ENCODE measurements around the gene IL4R.

Gene IL4R

GRCh38 chr16:27384425-27384824, 70.7 kb downstream of the IL4R start:
- H3K4ac ChIP-seq (ENCODE audit: low read length): no peak overlapping the region
- H3K27ac ChIP-seq (replicated peaks; ENCODE audit: low read length): no peak overlapping the region
- no peak overlapping the region for H2BK15ac ChIP-seq (ENCODE audit: low read length)
- H2BK5ac ChIP-seq (ENCODE audit: low read length): no peak overlapping the region
- no peak overlapping the region for H2AK5ac ChIP-seq (ENCODE audit: low read depth, low read length)
- no peak overlapping the region for H2BK12ac ChIP-seq (ENCODE audit: low read length)
- WGBS, 2 donors (ENCODE audit: extremely low coverage in 2 of 2, insufficient read length in 2 of 2, insufficient replicate concordance in 1 of 2): no CpG with 5 or more reads among the region's 5 CpGs
- DNase-seq (ENCODE audit: low spot score): no peak
- H2AFZ ChIP-seq (ENCODE audit: low read length): no peak overlapping the region
- H3K36me3 ChIP-seq (replicated peaks in 1 of 2; ENCODE audit: control insufficient read depth in 2 of 2, insufficient read depth in 2 of 2, low read length in 2 of 2): no peaks in the 10 kb centered on the region
- H4K8ac ChIP-seq (ENCODE audit: low read depth, low read length): no peak overlapping the region
- no peak overlapping the region for H3K9ac ChIP-seq (ENCODE audit: low read depth, low read length, poor library complexity)
- H3K79me1 ChIP-seq (ENCODE audit: low read depth, low read length): no peaks in the 10 kb centered on the region
- H3K14ac ChIP-seq (ENCODE audit: low read length): no peak overlapping the region
- H3K4me1 ChIP-seq (ENCODE audit: control insufficient read depth in 2 of 2, insufficient read depth in 1 of 2, low read depth in 1 of 2, low read length in 2 of 2): no peaks in the 10 kb centered on the region
- H3K23ac ChIP-seq (ENCODE audit: low read depth, low read length, poor library complexity): no peak overlapping the region
- H3K4me3 ChIP-seq (ENCODE audit: low read length in 2 of 2): no peak overlapping the region
- H3K9me3 ChIP-seq (replicated peaks in 1 of 2; ENCODE audit: control insufficient read depth in 2 of 2, insufficient read depth in 1 of 2, low read depth in 1 of 2, low read length in 2 of 2): peaks cover 0 to 4% of the 10 kb centered on the region in 2 donors
- H2BK120ac ChIP-seq (ENCODE audit: low read depth, low read length): no peak overlapping the region
- H4K91ac ChIP-seq (ENCODE audit: low read depth, low read length, poor library complexity): no peak overlapping the region
- H3K4me2 ChIP-seq (ENCODE audit: insufficient read depth, low read length, poor library complexity, severe bottlenecking): no peak overlapping the region
- H3K27me3 ChIP-seq (ENCODE audit: control insufficient read depth in 3 of 3, insufficient read depth in 3 of 3, low read depth in 1 of 3, low read length in 3 of 3): no peaks in the 10 kb centered on the region
- no peak overlapping the region for H3K18ac ChIP-seq (ENCODE audit: low read length)

GRCh38 chr16:27385398-27385797, 71.6 kb downstream of the IL4R start:
- WGBS, 2 donors (ENCODE audit: extremely low coverage in 2 of 2, insufficient read length in 2 of 2, insufficient replicate concordance in 1 of 2): no CpG with 5 or more reads among the region's 7 CpGs
- no peaks in the 10 kb centered on the region for H3K79me1 ChIP-seq (ENCODE audit: low read depth, low read length)
- H2BK15ac ChIP-seq (ENCODE audit: low read length): no peak overlapping the region
- DNase-seq (ENCODE audit: low spot score): no peak
- H3K18ac ChIP-seq (ENCODE audit: low read length): no peak overlapping the region
- no peak overlapping the region for H2BK5ac ChIP-seq (ENCODE audit: low read length)
- H2BK120ac ChIP-seq (ENCODE audit: low read depth, low read length): no peak overlapping the region
- no peak overlapping the region for H3K27ac ChIP-seq (replicated peaks; ENCODE audit: low read length)
- H4K8ac ChIP-seq (ENCODE audit: low read depth, low read length): no peak overlapping the region
- H3K4ac ChIP-seq (ENCODE audit: low read length): no peak overlapping the region
- no peaks in the 10 kb centered on the region for H3K4me1 ChIP-seq (ENCODE audit: control insufficient read depth in 2 of 2, insufficient read depth in 1 of 2, low read depth in 1 of 2, low read length in 2 of 2)
- no peak overlapping the region for H3K4me2 ChIP-seq (ENCODE audit: insufficient read depth, low read length, poor library complexity, severe bottlenecking)
- H3K27me3 ChIP-seq (ENCODE audit: control insufficient read depth in 3 of 3, insufficient read depth in 3 of 3, low read depth in 1 of 3, low read length in 3 of 3): no peaks in the 10 kb centered on the region
- no peak overlapping the region for H4K91ac ChIP-seq (ENCODE audit: low read depth, low read length, poor library complexity)
- H3K14ac ChIP-seq (ENCODE audit: low read length): no peak overlapping the region
- no peak overlapping the region for H3K23ac ChIP-seq (ENCODE audit: low read depth, low read length, poor library complexity)
- H3K9me3 ChIP-seq (replicated peaks in 1 of 2; ENCODE audit: control insufficient read depth in 2 of 2, insufficient read depth in 1 of 2, low read depth in 1 of 2, low read length in 2 of 2): no peaks in the 10 kb centered on the region
- H3K4me3 ChIP-seq (ENCODE audit: low read length in 2 of 2): no peak overlapping the region
- H3K36me3 ChIP-seq (replicated peaks in 1 of 2; ENCODE audit: control insufficient read depth in 2 of 2, insufficient read depth in 2 of 2, low read length in 2 of 2): no peaks in the 10 kb centered on the region
- H2AFZ ChIP-seq (ENCODE audit: low read length): no peak overlapping the region
- no peak overlapping the region for H3K9ac ChIP-seq (ENCODE audit: low read depth, low read length, poor library complexity)
- H2AK5ac ChIP-seq (ENCODE audit: low read depth, low read length): no peak overlapping the region
- H2BK12ac ChIP-seq (ENCODE audit: low read length): no peak overlapping the region

GRCh38 chr16:27386674-27387073, 72.9 kb downstream of the IL4R start:
- Histone ChIP-seq H4K8ac (ENCODE audit: low read depth, low read length) (no peak overlapping the region), H3K9ac (ENCODE audit: low read depth, low read length, poor library complexity) (no peak overlapping the region), H3K4me1 (ENCODE audit: control insufficient read depth in 2 of 2, insufficient read depth in 1 of 2, low read depth in 1 of 2, low read length in 2 of 2) (no peaks in the 10 kb centered on the region), H3K4ac (ENCODE audit: low read length) (no peak overlapping the region), H3K4me2 (ENCODE audit: insufficient read depth, low read length, poor library complexity, severe bottlenecking) (no peak overlapping the region), H2BK5ac (ENCODE audit: low read length) (no peak overlapping the region), H3K27ac (replicated peaks; ENCODE audit: low read length) (no peak overlapping the region), H2BK15ac (ENCODE audit: low read length) (no peak overlapping the region), H3K4me3 (ENCODE audit: low read length in 2 of 2) (no peak overlapping the region), H3K14ac (ENCODE audit: low read length) (no peak overlapping the region), H3K18ac (ENCODE audit: low read length) (no peak overlapping the region), H3K27me3 (ENCODE audit: control insufficient read depth in 3 of 3, insufficient read depth in 3 of 3, low read depth in 1 of 3, low read length in 3 of 3) (no peaks in the 10 kb centered on the region), H3K9me3 (replicated peaks in 1 of 2; ENCODE audit: control insufficient read depth in 2 of 2, insufficient read depth in 1 of 2, low read depth in 1 of 2, low read length in 2 of 2) (no peaks in the 10 kb centered on the region), H3K79me1 (ENCODE audit: low read depth, low read length) (no peaks in the 10 kb centered on the region), H3K23ac (ENCODE audit: low read depth, low read length, poor library complexity) (no peak overlapping the region), H2BK12ac (ENCODE audit: low read length) (no peak overlapping the region), H3K36me3 (replicated peaks in 1 of 2; ENCODE audit: control insufficient read depth in 2 of 2, insufficient read depth in 2 of 2, low read length in 2 of 2) (no peaks in the 10 kb centered on the region), H4K91ac (ENCODE audit: low read depth, low read length, poor library complexity) (no peak overlapping the region), H2BK120ac (ENCODE audit: low read depth, low read length) (no peak overlapping the region), H2AK5ac (ENCODE audit: low read depth, low read length) (no peak overlapping the region), H2AFZ (ENCODE audit: low read length) (no peak overlapping the region)
- no peak for DNase-seq (ENCODE audit: low spot score)
- WGBS, 2 donors (ENCODE audit: extremely low coverage in 2 of 2, insufficient read length in 2 of 2, insufficient replicate concordance in 1 of 2): no CpG with 5 or more reads among the region's 4 CpGs

- DNase-seq (ENCODE audit: low spot score): no peak
- H3K79me1 ChIP-seq (ENCODE audit: low read depth, low read length): no peaks in the 10 kb centered on the region
- no peak overlapping the region for H3K4me2 ChIP-seq (ENCODE audit: insufficient read depth, low read length, poor library complexity, severe bottlenecking)
- H2BK120ac ChIP-seq (ENCODE audit: low read depth, low read length): no peak overlapping the region
- no peak overlapping the region for H4K8ac ChIP-seq (ENCODE audit: low read depth, low read length)
- no peaks in the 10 kb centered on the region for H3K9me3 ChIP-seq (replicated peaks in 1 of 2; ENCODE audit: control insufficient read depth in 2 of 2, insufficient read depth in 1 of 2, low read depth in 1 of 2, low read length in 2 of 2)
- WGBS, 2 donors (ENCODE audit: extremely low coverage in 2 of 2, insufficient read length in 2 of 2, insufficient replicate concordance in 1 of 2): no CpG with 5 or more reads among the region's 1 CpG
- no peak overlapping the region for H3K23ac ChIP-seq (ENCODE audit: low read depth, low read length, poor library complexity)
- no peak overlapping the region for H3K27ac ChIP-seq (replicated peaks; ENCODE audit: low read length)
- H2AFZ ChIP-seq (ENCODE audit: low read length): no peak overlapping the region
- H3K36me3 ChIP-seq (replicated peaks in 1 of 2; ENCODE audit: control insufficient read depth in 2 of 2, insufficient read depth in 2 of 2, low read length in 2 of 2): no peaks in the 10 kb centered on the region
- H3K9ac ChIP-seq (ENCODE audit: low read depth, low read length, poor library complexity): no peak overlapping the region
- no peak overlapping the region for H3K4me3 ChIP-seq (ENCODE audit: low read length in 2 of 2)
- H2BK5ac ChIP-seq (ENCODE audit: low read length): no peak overlapping the region
- no peak overlapping the region for H3K14ac ChIP-seq (ENCODE audit: low read length)
- H2BK15ac ChIP-seq (ENCODE audit: low read length): no peak overlapping the region
- no peak overlapping the region for H2AK5ac ChIP-seq (ENCODE audit: low read depth, low read length)
- no peak overlapping the region for H4K91ac ChIP-seq (ENCODE audit: low read depth, low read length, poor library complexity)
- H3K27me3 ChIP-seq (ENCODE audit: control insufficient read depth in 3 of 3, insufficient read depth in 3 of 3, low read depth in 1 of 3, low read length in 3 of 3): no peaks in the 10 kb centered on the region
- no peak overlapping the region for H2BK12ac ChIP-seq (ENCODE audit: low read length)
- H3K4ac ChIP-seq (ENCODE audit: low read length): no peak overlapping the region
- no peak overlapping the region for H3K18ac ChIP-seq (ENCODE audit: low read length)
- H3K4me1 ChIP-seq (ENCODE audit: control insufficient read depth in 2 of 2, insufficient read depth in 1 of 2, low read depth in 1 of 2, low read length in 2 of 2): no peaks in the 10 kb centered on the region
Measured at GRCh38 chr16:27387724-27388123, 74.0 kb downstream of the IL4R start.
